SHP77 (cell line): ENCODE results near the gene FNIP1.
A peak's percentile ranks its signal among the peaks of the same experiment; 100 is the strongest.
"Not testable (repeated sequence)": the region's sequence is repeated elsewhere in the genome, so short reads cannot be mapped to it uniquely, and the experiment has no call there.

Experiments
- DNase-seq, 2 experiments: peaks; one replicate each; lab custom pipeline; 2025; lab: John Stamatoyannopoulos, UW

The FNIP1 gene

GRCh38 chr5:131796793-131797693 lies at the start of gene FNIP1:
TSS of gene FNIP1 (minus strand) at chr5:131797017. CDS start at chr5:131796921, 96 bp downstream.
- peak; percentile 96 to 99 for DNase-seq

- no peak for DNase-seq
Observed at GRCh38 chr5:131846536-131846935, 49.7 kb upstream of the FNIP1 start.

DNA sequence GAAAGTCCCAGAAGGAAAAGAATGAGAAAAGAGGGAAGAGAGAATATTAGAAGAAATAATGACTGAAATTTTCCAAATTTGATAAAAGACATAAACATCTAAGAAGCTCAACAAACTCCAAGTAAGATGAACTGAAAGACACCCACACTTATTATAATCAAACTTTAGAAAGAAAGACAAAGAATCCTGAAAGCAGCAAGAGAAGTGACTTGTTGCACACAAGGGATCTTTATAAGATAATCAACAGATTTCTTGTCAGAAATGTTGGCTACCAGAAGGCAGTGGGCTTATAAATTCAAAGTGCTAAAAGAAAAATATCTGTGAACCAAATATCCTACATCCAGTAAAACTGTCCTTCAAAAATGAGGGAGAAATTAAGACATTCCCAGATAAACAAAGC lies 49.0 kb upstream of the FNIP1 start:
- no peak for DNase-seq

- not testable (repeated sequence) for DNase-seq
Observed at GRCh38 chr5:131842971-131843370, 46.2 kb upstream of the FNIP1 start.

DNA sequence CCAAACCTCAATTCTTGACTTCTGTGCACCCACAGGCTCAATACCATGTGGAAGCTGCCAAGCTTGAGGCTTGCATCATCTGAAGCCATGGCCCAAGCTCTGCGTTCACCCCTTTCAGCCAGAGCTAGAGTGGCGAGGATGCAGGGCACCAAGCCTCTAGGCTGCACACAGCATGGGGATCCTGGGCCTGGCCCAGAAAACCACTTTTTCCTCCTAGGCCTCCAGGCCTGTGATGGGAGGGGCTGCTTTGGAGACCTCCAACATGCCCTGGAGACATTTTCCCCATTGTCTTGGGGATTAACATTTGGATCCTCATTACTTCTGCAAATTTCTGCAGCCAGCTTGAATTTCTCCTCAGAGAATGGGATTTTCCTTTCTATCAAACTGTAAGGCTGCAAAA lies 35.9 kb upstream of the FNIP1 start:
- not testable (repeated sequence) for DNase-seq

- DNase-seq: no peak
Observed at GRCh38 chr5:131825404-131826013, 28.7 kb upstream of the FNIP1 start.

DNA sequence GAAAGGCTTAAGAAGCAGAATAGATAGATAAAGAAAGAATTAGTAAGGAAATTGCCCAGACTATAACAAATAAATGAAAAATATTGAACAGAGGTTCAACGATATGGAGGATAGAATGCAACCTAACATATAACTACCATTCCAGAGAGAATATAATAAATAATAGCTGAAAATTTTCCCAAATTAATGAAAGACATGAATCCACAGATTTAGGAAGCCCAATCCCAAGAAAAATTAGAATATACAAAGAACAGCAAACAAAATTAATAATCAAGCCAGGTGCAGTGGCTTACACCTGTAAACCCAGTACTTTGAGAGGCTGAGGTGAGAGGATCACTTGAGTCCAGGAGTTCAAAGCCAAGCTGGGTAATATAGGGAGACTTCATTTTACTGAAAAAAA lies 27.8 kb upstream of the FNIP1 start:
- DNase-seq: no peak

GRCh38 chr5:131821221-131821620 lies 24.4 kb upstream of the FNIP1 start:
- no peak for DNase-seq

DNA sequence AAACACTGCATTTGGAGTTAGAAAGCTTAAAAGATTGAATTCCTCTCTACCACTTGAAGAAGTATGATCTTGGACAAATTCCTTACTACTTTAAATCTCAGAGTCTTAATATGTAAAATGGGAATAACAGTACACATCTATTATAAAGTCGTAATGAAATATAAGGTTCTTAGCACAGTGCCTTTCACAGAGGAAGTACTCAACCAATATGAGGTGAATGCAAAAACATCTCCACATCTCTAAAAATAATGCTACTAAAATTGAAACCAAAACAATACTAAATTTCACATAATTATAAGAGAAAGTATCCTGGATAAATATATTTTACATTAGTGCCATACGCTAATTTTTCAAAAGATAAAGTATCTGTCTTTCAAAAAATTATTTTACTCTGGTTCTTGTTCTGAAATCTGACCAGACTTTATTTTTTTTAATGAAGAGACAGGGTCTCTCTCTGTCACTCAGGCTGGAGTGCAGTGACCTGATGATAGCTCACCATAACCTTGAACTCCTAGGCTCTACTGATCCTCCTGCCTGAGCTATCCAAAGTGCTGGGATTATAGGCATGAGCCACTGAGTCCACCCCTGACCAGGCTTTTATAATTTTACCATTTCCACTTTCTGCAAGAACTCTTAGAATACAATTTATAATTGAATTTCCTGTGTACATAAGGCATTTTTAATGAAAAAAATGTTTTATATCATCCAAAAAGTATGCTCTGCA lies 21.3 kb upstream of the FNIP1 start:
- DNase-seq: no peak

DNA sequence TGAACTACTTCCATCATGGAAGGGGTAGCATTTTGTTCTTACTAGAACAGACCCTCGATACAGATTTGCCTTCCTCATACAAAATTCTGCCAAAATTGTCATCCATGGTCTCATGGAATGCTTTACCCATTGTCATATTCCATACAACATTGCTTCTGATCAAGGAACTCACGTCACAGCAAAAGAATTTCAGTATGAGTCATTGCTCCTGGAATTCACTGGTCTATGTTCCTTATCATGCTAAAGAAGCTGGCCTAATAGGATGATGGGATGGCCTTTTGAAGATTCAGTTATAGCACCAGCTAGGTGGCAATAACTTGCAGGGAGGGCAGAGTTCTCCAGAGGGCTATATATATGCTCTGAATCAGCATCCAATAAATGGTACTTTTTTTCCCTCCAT lies 18.2 kb upstream of the FNIP1 start:
- no peak for DNase-seq

DNA sequence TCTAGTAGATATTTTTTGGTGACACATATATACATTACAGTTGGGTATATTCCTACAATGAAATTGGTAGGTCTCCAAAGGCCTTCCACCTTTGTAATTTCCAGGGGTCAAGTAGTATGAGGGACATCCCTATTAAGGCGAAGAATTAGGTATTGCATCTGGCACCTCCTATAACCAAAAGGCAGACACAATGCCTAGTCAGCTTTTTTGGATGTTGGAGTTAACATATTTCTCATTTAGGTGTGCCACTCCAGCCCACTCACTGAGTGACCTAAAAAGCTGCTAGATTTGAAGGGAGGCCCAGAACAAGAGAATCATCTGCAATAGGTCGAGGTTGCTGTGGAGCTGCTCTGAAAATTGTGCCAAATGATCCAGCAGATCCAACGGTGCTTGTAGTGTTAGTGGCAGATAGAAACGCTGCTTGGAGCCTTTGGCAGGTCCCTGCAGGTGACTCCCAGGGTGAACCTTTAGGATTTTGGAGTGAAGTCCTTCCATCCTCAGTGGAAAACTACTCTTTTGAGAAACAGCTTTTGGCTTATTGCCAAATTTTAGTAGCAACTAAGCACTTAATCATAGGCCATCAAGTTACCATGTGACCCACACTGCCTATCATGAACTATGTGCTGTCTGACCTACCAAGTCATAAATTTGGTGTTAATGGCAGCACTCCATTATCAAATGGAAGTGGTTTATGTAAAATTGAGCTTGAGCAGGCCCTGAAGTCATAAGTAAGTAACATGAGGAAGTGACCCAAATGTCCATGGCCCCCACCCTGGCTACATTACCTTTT lies 15.7 kb upstream of the FNIP1 start:
- DNase-seq: no peak

DNA sequence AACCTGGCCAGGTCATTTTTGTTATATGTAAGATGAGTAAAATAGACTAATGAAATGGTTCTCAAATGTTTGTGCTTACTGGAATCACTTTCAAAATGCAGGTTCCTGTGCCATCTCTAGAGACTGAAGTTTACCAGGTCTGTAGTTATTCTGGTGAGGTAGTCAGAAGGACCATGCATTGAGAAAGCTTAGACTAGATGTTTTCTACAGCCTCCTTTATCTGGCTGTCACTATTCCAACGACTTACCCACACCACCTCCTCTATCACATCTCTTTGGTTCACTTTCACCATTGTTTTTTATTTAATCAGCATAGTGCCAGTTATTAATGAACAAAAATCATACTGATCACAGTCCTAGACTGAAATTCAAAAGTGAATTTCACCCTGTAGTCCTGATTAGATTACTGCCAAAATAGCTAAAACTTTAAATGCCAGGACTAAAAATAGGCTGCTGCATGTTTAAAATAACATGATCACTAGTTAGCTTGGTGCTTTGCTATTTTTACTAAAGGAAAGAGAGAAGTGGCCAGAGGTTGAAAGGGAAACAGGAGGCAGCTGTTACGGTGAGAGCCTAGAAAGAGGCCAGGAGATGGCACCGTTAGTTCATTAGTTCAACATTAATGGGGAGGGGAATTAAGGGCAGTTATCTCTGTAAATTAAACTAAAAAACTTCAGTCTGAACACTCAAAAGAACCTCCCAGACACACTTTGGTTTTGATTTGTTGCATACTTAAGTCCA lies 13.9 kb upstream of the FNIP1 start:
- DNase-seq: no peak

GRCh38 chr5:131795879-131796792 lies 681 bp downstream of the FNIP1 start:
- DNase-seq: peak; percentile 34 to 43

GRCh38 chr5:131795228-131795627 lies 1.6 kb downstream of the FNIP1 start:
- no peak for DNase-seq

DNA sequence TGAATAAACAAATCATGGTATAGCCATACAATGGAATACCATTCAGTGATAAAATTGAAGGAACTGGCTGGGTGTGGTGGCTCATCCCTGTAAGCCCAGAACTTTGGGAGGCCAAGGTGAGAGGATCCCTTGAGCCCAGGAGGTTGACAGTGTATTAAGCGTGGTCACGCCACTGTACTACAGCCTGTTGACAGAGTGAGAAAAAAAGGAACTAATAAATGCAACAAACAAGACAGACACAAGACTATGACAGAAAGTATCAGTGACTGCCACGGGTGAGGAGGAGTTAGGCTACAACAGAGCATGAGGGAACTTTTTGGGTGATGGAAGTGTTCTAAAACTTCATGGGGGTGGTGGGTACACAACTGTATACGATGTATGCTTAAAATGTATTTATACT lies 2.2 kb downstream of the FNIP1 start:
- no peak for DNase-seq

DNA sequence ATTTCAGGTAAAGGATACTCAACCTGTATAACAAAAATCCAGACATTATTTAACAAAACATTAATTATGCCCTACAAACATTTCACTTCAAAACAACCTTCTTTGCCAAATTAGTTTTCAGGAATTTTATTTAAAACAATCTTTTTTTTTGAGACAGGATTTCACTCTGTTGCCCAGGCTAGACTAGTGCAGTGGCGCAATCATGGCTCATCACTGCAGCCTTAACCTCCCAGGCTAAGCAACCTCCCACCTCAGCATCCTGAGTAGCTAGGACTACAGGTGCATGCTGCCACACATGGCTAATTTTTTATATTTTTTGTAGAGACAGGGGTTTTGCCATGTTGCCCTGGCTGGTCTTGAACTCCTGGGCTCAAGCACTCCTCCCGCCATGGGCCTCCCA lies 3.9 kb downstream of the FNIP1 start:
- DNase-seq: no peak

DNA sequence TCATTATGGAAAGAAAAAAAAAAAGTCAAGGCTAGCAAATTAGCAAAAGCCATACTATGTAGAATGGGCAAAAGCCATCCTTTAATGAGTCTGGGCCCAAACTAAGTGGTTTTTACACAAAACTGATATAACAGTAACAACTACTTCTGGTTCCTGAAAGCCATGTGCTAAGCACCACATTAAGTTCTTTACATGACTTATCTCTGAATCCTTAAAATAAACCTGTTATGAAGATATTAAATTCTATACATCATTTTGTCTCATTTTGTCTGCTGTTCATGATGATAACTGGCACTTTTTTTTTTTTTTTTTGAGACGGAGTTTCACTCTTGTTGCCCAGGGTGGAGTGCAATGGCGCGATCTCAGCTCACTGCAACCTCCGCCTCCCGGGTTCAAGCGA lies 5.0 kb downstream of the FNIP1 start:
- DNase-seq: no peak

GRCh38 chr5:131790550-131790949 lies 6.3 kb downstream of the FNIP1 start:
- no peak for DNase-seq

- no peak for DNase-seq
Observed at GRCh38 chr5:131789765-131790164, 7.1 kb downstream of the FNIP1 start.

GRCh38 chr5:131787736-131788135 lies 9.1 kb downstream of the FNIP1 start:
- no peak for DNase-seq
